Body of pancreas (tissue), 4 donors: Measurements from ENCODE around the gene CLEC9A. TPM values are rescaled to one million over a fixed set of nuclear protein-coding genes. Genes with fewer than 3 reads are reported as not detected.
A peak's percentile ranks its signal among the peaks of the same experiment; 100 is the strongest.

Source experiments
- ATAC-seq: fragments of 150-250 bp; one replicate; pipeline ENCODE4 v1.9.1; 2016
- DNase-seq, 4 donors: peaks; one replicate each; pipeline ENCODE4 v3.0.0-alpha.2; 2019
- H3K27ac ChIP-seq, 4 donors: fragments of 200-600 bp; sonication (generic); 1 replicate in 3 of 4; 2 replicates in 1 of 4; pipeline versions ENCODE4 v1.5.1 to v1.6.1; 2016 to 2019; ENCODE audit warnings: mild to moderate bottlenecking in 1 of 4, mixed read lengths in 1 of 4, moderate library complexity in 1 of 4
- H3K27me3 ChIP-seq, 2 donors: fragments of 200-600 bp; sonication (generic); one replicate each; pipeline ENCODE4 v1.6.0; 2016; ENCODE audit warnings: mild to moderate bottlenecking in 1 of 2
- H3K36me3 ChIP-seq, 2 donors: fragments of 200-600 bp; sonication (generic); replicated peaks in 1 of 2; 2 replicates each; pipeline ENCODE4 v1.5.1; 2016; ENCODE audit warnings: low read depth in 2 of 2; ENCODE audit not compliant: insufficient read depth in 1 of 2
- H3K4me1 ChIP-seq: fragments of 200-600 bp; sonication (generic); one replicate; pipeline ENCODE4 v1.6.0; 2016
- H3K4me3 ChIP-seq, 2 donors: fragments of 200-600 bp; sonication (generic); 1 replicate in 1 of 2; 2 replicates in 1 of 2; pipeline ENCODE4 v1.5.1; 2016 to 2019
- H3K9me3 ChIP-seq, 3 donors: fragments of 200-600 bp; sonication (generic); 1 replicate in 2 of 3; 2 replicates in 1 of 3; pipeline ENCODE4 v1.5.1; 2016
- POLR2A ChIP-seq, 3 donors: fragments of 450-650 bp; IDR thresholded peaks; one replicate each; pipeline ENCODE4 v1.6.1; 2016; ENCODE audit warnings: antibody characterized with exemption in 3 of 3, mild to moderate bottlenecking in 2 of 3
- WGBS, 2 donors: methylation state at CpG; one replicate each; pipeline ENCODE4 v1.1.5; 2017; 5-methylcytosine and 5-hydroxymethylcytosine counted together
- intact Hi-C: fragments of 100-400 bp; cut with DNase I; formaldehyde crosslinking; loops from one replicate; pipeline ENCODE4 v1.15.1; 2023
- total RNA-seq, 2 donors: library from RNA; depleted of rRNA; stranded (reverse); fragments of >200 nt; gene quantifications; one replicate each; pipeline ENCODE4 v1.1.0, GENCODE V29; 2016
- TF ChIP-seq, protein P1 (sequence below), 7 experiments: fragments of 450-650 bp in 4 of 7; fragments of 200-600 bp in 3 of 7; sonication (generic) in 3 of 7; IDR thresholded peaks; one replicate each; pipeline ENCODE4 v1.5.1; 2016 to 2019; ENCODE audit warnings: antibody characterized with exemption in 7 of 7

The CLEC9A gene
- total RNA-seq, 2 donors from 2014 or later: 0.26 TPM; not detected in 1

GRCh38 chr12:10068644-10069043, 38.2 kb downstream of the CLEC9A start:
- H3K36me3 ChIP-seq: no peaks in the 10 kb centered on the region
- TF ChIP-seq, protein P1, sequence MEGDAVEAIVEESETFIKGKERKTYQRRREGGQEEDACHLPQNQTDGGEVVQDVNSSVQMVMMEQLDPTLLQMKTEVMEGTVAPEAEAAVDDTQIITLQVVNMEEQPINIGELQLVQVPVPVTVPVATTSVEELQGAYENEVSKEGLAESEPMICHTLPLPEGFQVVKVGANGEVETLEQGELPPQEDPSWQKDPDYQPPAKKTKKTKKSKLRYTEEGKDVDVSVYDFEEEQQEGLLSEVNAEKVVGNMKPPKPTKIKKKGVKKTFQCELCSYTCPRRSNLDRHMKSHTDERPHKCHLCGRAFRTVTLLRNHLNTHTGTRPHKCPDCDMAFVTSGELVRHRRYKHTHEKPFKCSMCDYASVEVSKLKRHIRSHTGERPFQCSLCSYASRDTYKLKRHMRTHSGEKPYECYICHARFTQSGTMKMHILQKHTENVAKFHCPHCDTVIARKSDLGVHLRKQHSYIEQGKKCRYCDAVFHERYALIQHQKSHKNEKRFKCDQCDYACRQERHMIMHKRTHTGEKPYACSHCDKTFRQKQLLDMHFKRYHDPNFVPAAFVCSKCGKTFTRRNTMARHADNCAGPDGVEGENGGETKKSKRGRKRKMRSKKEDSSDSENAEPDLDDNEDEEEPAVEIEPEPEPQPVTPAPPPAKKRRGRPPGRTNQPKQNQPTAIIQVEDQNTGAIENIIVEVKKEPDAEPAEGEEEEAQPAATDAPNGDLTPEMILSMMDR (IDR thresholded peaks at IDR 0.05): no peak
- TF ChIP-seq POLR2A (IDR thresholded peaks at IDR 0.05): no peak
- H3K4me1 ChIP-seq: no peaks in the 10 kb centered on the region
- no peak overlapping the region for H3K4me3 ChIP-seq
- no peaks in the 10 kb centered on the region for H3K9me3 ChIP-seq
- WGBS, 2 donors: 31 to 56% methylated on average over 1 of the region's 1 CpG
- no peak for DNase-seq
- intact Hi-C loops: no loop called here
- H3K27me3 ChIP-seq: no peaks in the 10 kb centered on the region
- no peak for ATAC-seq
- peak overlapping the region in 2 of 4 donors; percentile 35 to 46 for H3K27ac ChIP-seq

GRCh38 chr12:10069099-10069498, 38.6 kb downstream of the CLEC9A start:
- no peaks in the 10 kb centered on the region for H3K27me3 ChIP-seq
- ATAC-seq: no peak
- no peaks in the 10 kb centered on the region for H3K4me1 ChIP-seq
- DNase-seq: peak in 1 of 4 donors; percentile 32
- intact Hi-C loops: no loop called here
- H3K36me3 ChIP-seq: no peaks in the 10 kb centered on the region
- H3K9me3 ChIP-seq: no peaks in the 10 kb centered on the region
- peak overlapping the region in 2 of 4 donors; percentile 23 to 46 for H3K27ac ChIP-seq
- no peak overlapping the region for H3K4me3 ChIP-seq
- WGBS, 2 donors: 52 to 53% methylated on average over 4 of the region's 4 CpGs
- no peak for TF ChIP-seq POLR2A (IDR thresholded peaks at IDR 0.05)
- TF ChIP-seq, protein P1 (IDR thresholded peaks at IDR 0.05): no peak

GRCh38 chr12:10069976-10070375, 39.5 kb downstream of the CLEC9A start:
- H3K9me3 ChIP-seq: no peaks in the 10 kb centered on the region
- H3K4me1 ChIP-seq: no peaks in the 10 kb centered on the region
- H3K4me3 ChIP-seq: no peak overlapping the region
- no peak for ATAC-seq
- intact Hi-C loops: no loop called here
- no peaks in the 10 kb centered on the region for H3K36me3 ChIP-seq
- no peak for DNase-seq
- no peak for TF ChIP-seq POLR2A (IDR thresholded peaks at IDR 0.05)
- H3K27me3 ChIP-seq: no peaks in the 10 kb centered on the region
- WGBS, 2 donors: 11 to 12% methylated on average over 3 of the region's 3 CpGs
- no peak overlapping the region for H3K27ac ChIP-seq

GRCh38 chr12:10070380-10070779, 39.9 kb downstream of the CLEC9A start:
- no peaks in the 10 kb centered on the region for H3K36me3 ChIP-seq
- no peak overlapping the region for H3K4me3 ChIP-seq
- DNase-seq: no peak
- no peaks in the 10 kb centered on the region for H3K4me1 ChIP-seq
- no peak for ATAC-seq
- TF ChIP-seq, protein P1 (IDR thresholded peaks at IDR 0.05): no peak
- TF ChIP-seq POLR2A (IDR thresholded peaks at IDR 0.05): no peak
- H3K27me3 ChIP-seq: no peaks in the 10 kb centered on the region
- H3K27ac ChIP-seq: no peak overlapping the region
- no peaks in the 10 kb centered on the region for H3K9me3 ChIP-seq
- intact Hi-C loops: no loop called here
- 73 to 86% methylated on average over 4 of the region's 4 CpGs for WGBS, 2 donors

DNA sequence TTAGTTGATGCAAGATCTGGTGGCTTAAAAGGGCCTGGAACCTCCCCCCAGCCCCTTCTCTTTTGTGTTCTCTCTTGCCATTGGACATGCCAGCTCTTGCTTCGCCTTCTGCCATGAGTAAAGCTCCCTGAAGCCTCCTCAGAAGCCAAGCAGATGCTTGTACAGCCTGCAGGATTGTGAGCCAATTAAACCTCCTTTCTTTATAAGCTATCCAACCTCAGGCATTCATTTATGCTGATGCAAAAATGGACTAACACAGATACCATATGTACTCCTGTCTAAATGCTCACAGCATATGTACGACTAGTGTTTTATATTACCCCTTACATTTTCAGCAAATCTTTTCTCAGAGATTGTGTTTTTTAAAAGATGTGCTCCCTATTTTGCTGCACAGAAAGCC, 41.6 kb downstream of the CLEC9A start:
- no peaks in the 10 kb centered on the region for H3K27me3 ChIP-seq
- no peak overlapping the region for H3K27ac ChIP-seq
- TF ChIP-seq POLR2A (IDR thresholded peaks at IDR 0.05): no peak
- TF ChIP-seq, protein P1 (IDR thresholded peaks at IDR 0.05): no peak
- H3K36me3 ChIP-seq: no peaks in the 10 kb centered on the region
- intact Hi-C loops: no loop called here
- ATAC-seq (no peak), DNase-seq (no peak)
- H3K4me3 ChIP-seq: no peak overlapping the region
- H3K4me1 ChIP-seq: no peaks in the 10 kb centered on the region
- WGBS, 2 donors: 78 to 81% methylated on average over 2 of the region's 2 CpGs
- no peaks in the 10 kb centered on the region for H3K9me3 ChIP-seq
